Transverse colon (tissue), 4 donors: ENCODE data around the gene RAB27B. TPM values are rescaled to one million over a fixed set of nuclear protein-coding genes. Genes with fewer than 3 reads are reported as not detected.

ENCODE experiments used
- DNase-seq: peaks from one replicate; pipeline ENCODE4 v3.0.0-alpha.2; 2019
- H3K27ac ChIP-seq, 4 donors: fragments of 200-600 bp; sonication (generic); 2 replicates each; pipeline ENCODE4 v1.5.1; 2016 to 2018; ENCODE audit warnings: inconsistent platforms in 4 of 4
- H3K27me3 ChIP-seq: fragments of 200-600 bp; sonication (generic); 2 replicates; pipeline ENCODE4 v1.5.1; 2017; ENCODE audit warnings: inconsistent platforms
- H3K36me3 ChIP-seq, 4 donors: fragments of 200-600 bp; sonication (generic); 2 replicates each; pipeline ENCODE4 v1.5.1; 2017 to 2019; ENCODE audit warnings: inconsistent platforms in 4 of 4
- H3K4me1 ChIP-seq, 4 donors: fragments of 200-600 bp; sonication (generic); 2 replicates each; pipeline ENCODE4 v1.5.1; 2017 to 2020; ENCODE audit warnings: inconsistent platforms in 4 of 4
- H3K4me3 ChIP-seq, 4 donors: fragments of 200-600 bp; sonication (generic); 1 replicate in 1 of 4; 2 replicates in 3 of 4; pipeline versions ENCODE4 v1.5.1 to v1.6.1; 2017 to 2019; ENCODE audit warnings: inconsistent platforms in 4 of 4
- H3K9me3 ChIP-seq, 2 donors: fragments of 200-600 bp; sonication (generic); 2 replicates each; pipeline ENCODE4 v1.5.1; 2017 to 2019; ENCODE audit warnings: inconsistent platforms in 2 of 2
- CTCF ChIP-seq, 5 experiments: fragments of 200-600 bp in 3 of 5; fragments of 450-650 bp in 2 of 5; sonication (generic) in 3 of 5; IDR thresholded peaks; 1 replicate in 2 of 5; 2 replicates in 3 of 5; pipeline ENCODE4 v1.5.1; 2016 to 2017; ENCODE audit warnings: antibody characterized with exemption in 5 of 5, inconsistent platforms in 3 of 5, mild to moderate bottlenecking in 2 of 5, moderate library complexity in 1 of 5
- EP300 ChIP-seq: sonication (generic); formaldehyde crosslinking; IDR thresholded peaks from one replicate; pipeline ENCODE4 v1.6.1; 2017; ENCODE audit warnings: antibody characterized with exemption, low read depth
- POLR2A ChIP-seq: fragments of 450-650 bp; IDR thresholded peaks from one replicate; pipeline ENCODE4 v1.6.1; 2016; ENCODE audit warnings: antibody characterized with exemption, mild to moderate bottlenecking, moderate library complexity
- POLR2AphosphoS5 ChIP-seq, 3 donors: sonication (generic); formaldehyde crosslinking; IDR thresholded peaks; one replicate each; pipeline ENCODE4 v1.6.1; 2016; ENCODE audit warnings: antibody characterized with exemption in 3 of 3
- WGBS, 2 donors: methylation state at CpG; one replicate each; pipeline ENCODE4 v1.1.5; 2018; ENCODE audit warnings: low coverage in 1 of 2; 5-methylcytosine and 5-hydroxymethylcytosine counted together
- in situ Hi-C, 4 donors: fragments of 200-750 bp; cut with MboI; loops; one replicate each; pipeline versions ENCODE4 v1.15.0 to v1.15.1; 2017; ENCODE audit warnings: low sequenced_read_pairs in 3 of 4, low pct_ligation_motif_present in 1 of 4, low pct_unique_long_range_greater_than_20kb in 1 of 4
- intact Hi-C: fragments of 100-400 bp; cut with DNase I; formaldehyde crosslinking; loops from one replicate; pipeline ENCODE4 v1.15.1; 2023; ENCODE audit warnings: low total_unique reads
- total RNA-seq, 4 donors: library from RNA; depleted of rRNA; stranded (reverse); fragments of >200 nt; gene quantifications; one replicate each; pipeline ENCODE4 v1.1.0, GENCODE V29; 2016

The RAB27B gene
- total RNA-seq, 4 donors from 2014 or later = 1.2 to 6.0 (median 3.5) TPM

GRCh38 chr18:54801374-54801773 lies 26.9 kb upstream of the RAB27B start:
- Histone ChIP-seq H3K27me3 (no peaks in the 10 kb centered on the region), H3K4me1 (no peaks in the 10 kb centered on the region), H3K4me3 (no peak overlapping the region), H3K9me3 (no peaks in the 10 kb centered on the region), H3K36me3 (no peaks in the 10 kb centered on the region), H3K27ac (no peak overlapping the region)
- 69% methylated on average over 1 of the region's 1 CpG; no CpG with 5 or more reads in 1 of the 2 donors for WGBS, 2 donors
- intact Hi-C loops = loop anchor here (5.0 kb wide), 1 partner anchor 486 kb away; no protein-coding TSS in a partner anchor
- no peak for TF ChIP-seq EP300
- in situ Hi-C loops = no loop called here
- no peak for DNase-seq

GRCh38 chr18:54802178-54802577 lies 26.1 kb upstream of the RAB27B start:
- no peak for TF ChIP-seq EP300
- TF ChIP-seq POLR2AphosphoS5 (IDR thresholded peaks at IDR 0.05) = no peak
- no peak for TF ChIP-seq POLR2A
- H3K4me3 ChIP-seq = no peak overlapping the region
- intact Hi-C loops (loop anchor here (5.0 kb wide), 1 partner anchor 485 kb away; no protein-coding TSS in a partner anchor), in situ Hi-C loops (no loop called here)
- H3K36me3 ChIP-seq = no peaks in the 10 kb centered on the region
- DNase-seq = no peak
- no peaks in the 10 kb centered on the region for H3K9me3 ChIP-seq
- no peaks in the 10 kb centered on the region for H3K27me3 ChIP-seq
- WGBS, 2 donors = 23 to 32% methylated on average over 2 of the region's 2 CpGs
- H3K27ac ChIP-seq = no peak overlapping the region
- no peaks in the 10 kb centered on the region for H3K4me1 ChIP-seq

- TF ChIP-seq EP300 = no peak
- no peak for TF ChIP-seq CTCF (IDR thresholded peaks at IDR 0.05)
- no peak for TF ChIP-seq POLR2AphosphoS5 (IDR thresholded peaks at IDR 0.05)
- TF ChIP-seq POLR2A = no peak
- 62 to 70% methylated on average over 2 of the region's 2 CpGs for WGBS, 2 donors
- Histone ChIP-seq H3K9me3 (no peaks in the 10 kb centered on the region), H3K27me3 (no peaks in the 10 kb centered on the region), H3K4me1 (no peaks in the 10 kb centered on the region), H3K27ac (no peak overlapping the region), H3K4me3 (no peak overlapping the region), H3K36me3 (no peaks in the 10 kb centered on the region)
- DNase-seq = no peak
- intact Hi-C loops = loop anchor here (5.0 kb wide), 1 partner anchor 484 kb away; no protein-coding TSS in a partner anchor
- in situ Hi-C loops = no loop called here
Observed at GRCh38 chr18:54802686-54803395, 25.4 kb upstream of the RAB27B start.

GRCh38 chr18:54805571-54806334 lies 22.5 kb upstream of the RAB27B start:
- WGBS, 2 donors = 58 to 61% methylated on average over 3 of the region's 3 CpGs
- in situ Hi-C loops = no loop called here

More at GRCh38 chr18:54805571-54806334, 22.5 kb upstream of the RAB27B start:
- H3K27ac ChIP-seq = no peak overlapping the region
- H3K4me1 ChIP-seq = no peaks in the 10 kb centered on the region
- TF ChIP-seq POLR2AphosphoS5 (IDR thresholded peaks at IDR 0.05) (no peak), EP300 (no peak), CTCF (IDR thresholded peaks at IDR 0.05) (no peak), POLR2A (no peak)
- H3K36me3 ChIP-seq = no peaks in the 10 kb centered on the region
- no peak for DNase-seq
- H3K9me3 ChIP-seq = no peaks in the 10 kb centered on the region
- no peak overlapping the region for H3K4me3 ChIP-seq
- intact Hi-C loops = no loop called here
- no peaks in the 10 kb centered on the region for H3K27me3 ChIP-seq
